ENCODE measurements around the gene NUMA1. TPM values are rescaled to one million over a fixed set of nuclear protein-coding genes. Genes with fewer than 3 reads are reported as not detected.

Gene NUMA1
- polyA plus RNA-seq, 3 donors: 4.1 to 91.2 (median 12.4) TPM

DNA sequence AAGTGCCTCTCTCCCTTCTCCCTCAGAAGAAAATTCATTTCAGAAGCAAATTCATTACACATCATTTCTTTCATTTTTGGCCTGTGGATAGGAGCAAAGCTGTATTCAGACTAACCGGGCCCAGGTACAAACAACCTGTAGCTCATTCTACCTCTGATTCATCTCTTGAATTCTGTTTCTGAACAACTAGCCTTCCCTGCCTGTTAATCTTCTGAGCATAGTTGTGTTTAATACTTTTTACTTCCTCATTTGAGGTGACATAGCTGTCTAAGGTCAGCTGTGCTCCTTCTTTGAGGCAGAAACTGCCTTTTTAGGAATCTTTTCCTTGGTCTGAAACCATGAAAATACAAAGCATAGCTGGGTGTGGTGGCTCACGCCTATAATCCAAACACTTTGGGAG lies 94.2 kb downstream of the NUMA1 start:
- TF ChIP-seq, protein P1, sequence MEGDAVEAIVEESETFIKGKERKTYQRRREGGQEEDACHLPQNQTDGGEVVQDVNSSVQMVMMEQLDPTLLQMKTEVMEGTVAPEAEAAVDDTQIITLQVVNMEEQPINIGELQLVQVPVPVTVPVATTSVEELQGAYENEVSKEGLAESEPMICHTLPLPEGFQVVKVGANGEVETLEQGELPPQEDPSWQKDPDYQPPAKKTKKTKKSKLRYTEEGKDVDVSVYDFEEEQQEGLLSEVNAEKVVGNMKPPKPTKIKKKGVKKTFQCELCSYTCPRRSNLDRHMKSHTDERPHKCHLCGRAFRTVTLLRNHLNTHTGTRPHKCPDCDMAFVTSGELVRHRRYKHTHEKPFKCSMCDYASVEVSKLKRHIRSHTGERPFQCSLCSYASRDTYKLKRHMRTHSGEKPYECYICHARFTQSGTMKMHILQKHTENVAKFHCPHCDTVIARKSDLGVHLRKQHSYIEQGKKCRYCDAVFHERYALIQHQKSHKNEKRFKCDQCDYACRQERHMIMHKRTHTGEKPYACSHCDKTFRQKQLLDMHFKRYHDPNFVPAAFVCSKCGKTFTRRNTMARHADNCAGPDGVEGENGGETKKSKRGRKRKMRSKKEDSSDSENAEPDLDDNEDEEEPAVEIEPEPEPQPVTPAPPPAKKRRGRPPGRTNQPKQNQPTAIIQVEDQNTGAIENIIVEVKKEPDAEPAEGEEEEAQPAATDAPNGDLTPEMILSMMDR (IDR thresholded peaks at IDR 0.05): no peak
- no peak overlapping the region for H3K4me3 ChIP-seq (replicated peaks in 1 of 3; ENCODE audit: low read depth in 2 of 3, low read length in 3 of 3)
- Mint-ChIP-seq H3K4me1 (peaks cover 21% of the 10 kb centered on the region), H3K27ac (peak overlapping the region; percentile 61 to 90 (median 78)), H3K27me3 (ENCODE audit: low read depth in 3 of 3) (peaks cover 0 to 2% (median 0%) of the 10 kb centered on the region in 3 donors), H3K4me3 (peak overlapping the region in 1 of 2 donors; percentile 13), H3K36me3 (peaks cover 43 to 47% of the 10 kb centered on the region in 2 donors), H3K9me3 (no peaks in the 10 kb centered on the region)
- peak overlapping the region in 1 of 2 donors; percentile 79 for H3K27ac ChIP-seq (ENCODE audit: low read depth in 1 of 2, low read length in 2 of 2)
- H3K4me2 ChIP-seq (replicated peaks; ENCODE audit: extremely low read depth, low read length, poor library complexity, severe bottlenecking): peak overlapping the region; percentile 9
- intact Hi-C loops (cut with micrococcal nuclease): no loop called here
- no peaks in the 10 kb centered on the region for H4K20me1 ChIP-seq (ENCODE audit: insufficient read depth, low read length)
- H2AFZ ChIP-seq (ENCODE audit: insufficient read depth, low read depth, low read length, poor library complexity, severe bottlenecking): peak overlapping the region; percentile 52
- peak in 2 of 3 donors; percentile 50 to 55 for DNase-seq
- WGBS (ENCODE audit: insufficient coverage): 20% methylated on average over 1 of the region's 2 CpGs
- H3K9ac ChIP-seq (ENCODE audit: insufficient read depth, low read length, poor library complexity, severe bottlenecking): no peak overlapping the region
- H3K4me1 ChIP-seq (ENCODE audit: control insufficient read depth in 1 of 2, insufficient read depth in 2 of 2, low read length in 2 of 2): peaks cover 24 to 26% of the 10 kb centered on the region in 2 donors
- H3K27me3 ChIP-seq (ENCODE audit: control insufficient read depth in 2 of 2, insufficient read depth in 2 of 2, low read length in 2 of 2): no peaks in the 10 kb centered on the region
- H3K9me3 ChIP-seq (replicated peaks in 1 of 2; ENCODE audit: control insufficient read depth in 1 of 2, insufficient read depth in 1 of 2, low read length in 2 of 2): no peaks in the 10 kb centered on the region
- peaks cover 14 to 41% of the 10 kb centered on the region in 2 donors for H3K36me3 ChIP-seq (replicated peaks in 1 of 2; ENCODE audit: control insufficient read depth in 1 of 2, insufficient read depth in 2 of 2, low read length in 2 of 2)
- no peaks in the 10 kb centered on the region for H3K79me2 ChIP-seq (ENCODE audit: insufficient read depth, low read length)

DNA sequence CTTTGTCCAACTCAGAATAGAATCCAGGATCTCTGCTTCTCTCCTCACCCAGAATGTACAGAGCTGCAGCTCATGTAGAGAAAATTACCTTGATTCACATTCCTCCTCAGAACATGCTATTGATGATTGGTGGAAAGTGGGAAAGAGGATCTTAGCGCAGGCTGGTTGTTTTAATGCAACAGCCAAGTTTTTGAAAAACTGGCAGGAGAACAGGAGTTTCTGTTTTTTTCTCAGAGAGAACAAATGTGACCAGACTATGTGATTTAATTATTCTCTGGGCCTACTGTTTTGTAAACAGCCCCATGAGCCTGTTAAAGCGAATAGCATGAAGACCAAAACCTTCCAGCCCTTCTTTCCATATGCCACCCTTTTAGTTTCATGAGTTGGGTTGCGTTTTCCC lies 100.7 kb downstream of the NUMA1 start:
- intact Hi-C loops (cut with micrococcal nuclease): loop anchor here (5.0 kb wide), 3 partner anchors 33 to 113 kb away; no protein-coding TSS in a partner anchor
- Histone ChIP-seq H3K4me1 (ENCODE audit: control insufficient read depth in 1 of 2, insufficient read depth in 2 of 2, low read length in 2 of 2) (peaks cover 7 to 11% of the 10 kb centered on the region in 2 donors), H3K4me3 (replicated peaks in 1 of 3; ENCODE audit: low read depth in 2 of 3, low read length in 3 of 3) (no peak overlapping the region), H3K4me2 (replicated peaks; ENCODE audit: extremely low read depth, low read length, poor library complexity, severe bottlenecking) (no peak overlapping the region), H3K27me3 (ENCODE audit: control insufficient read depth in 2 of 2, insufficient read depth in 2 of 2, low read length in 2 of 2) (no peaks in the 10 kb centered on the region), H2AFZ (ENCODE audit: insufficient read depth, low read depth, low read length, poor library complexity, severe bottlenecking) (no peak overlapping the region), H3K36me3 (replicated peaks in 1 of 2; ENCODE audit: control insufficient read depth in 1 of 2, insufficient read depth in 2 of 2, low read length in 2 of 2) (peaks cover 19 to 53% of the 10 kb centered on the region in 2 donors), H3K27ac (ENCODE audit: low read depth in 1 of 2, low read length in 2 of 2) (no peak overlapping the region), H4K20me1 (ENCODE audit: insufficient read depth, low read length) (peaks cover 4% of the 10 kb centered on the region), H3K79me2 (ENCODE audit: insufficient read depth, low read length) (peaks cover 4% of the 10 kb centered on the region), H3K9ac (ENCODE audit: insufficient read depth, low read length, poor library complexity, severe bottlenecking) (no peak overlapping the region), H3K9me3 (replicated peaks in 1 of 2; ENCODE audit: control insufficient read depth in 1 of 2, insufficient read depth in 1 of 2, low read length in 2 of 2) (no peaks in the 10 kb centered on the region)
- Mint-ChIP-seq H3K36me3 (peaks cover 46% of the 10 kb centered on the region in 2 donors), H3K4me3 (no peak overlapping the region), H3K9me3 (no peaks in the 10 kb centered on the region), H3K27ac (no peak overlapping the region), H3K27me3 (ENCODE audit: low read depth in 3 of 3) (peaks cover 0 to 3% (median 0%) of the 10 kb centered on the region in 3 donors), H3K4me1 (peaks cover 8% of the 10 kb centered on the region)
- DNase-seq: no peak
- no CpG with 5 or more reads among the region's 3 CpGs for WGBS (ENCODE audit: insufficient coverage)
- TF ChIP-seq, protein P1 (IDR thresholded peaks at IDR 0.05): no peak
